ENCODE data around the gene KY.

DNA sequence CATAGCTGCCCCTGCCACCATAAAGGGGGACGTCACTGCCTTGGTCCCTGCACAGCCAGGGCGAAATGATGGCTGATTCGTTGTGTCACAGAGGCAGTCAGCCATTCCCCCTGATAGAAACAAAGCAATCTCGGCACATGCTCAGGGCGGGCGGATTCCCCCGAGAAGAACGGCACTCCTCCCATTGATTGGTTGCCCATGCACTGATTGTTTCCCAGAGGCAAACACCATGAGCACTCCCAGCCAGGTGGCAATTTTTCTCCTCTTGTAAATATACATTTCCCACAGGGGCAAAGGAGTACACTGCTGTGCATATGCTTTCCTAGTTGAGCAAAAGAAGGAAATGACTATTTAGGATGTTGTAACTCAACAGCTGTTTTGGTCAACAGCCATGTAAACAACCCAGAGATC, 56.5 kb downstream of the KY start:
- TF ChIP-seq POLR2A (IDR thresholded peaks at IDR 0.05) (no peak), CTCF (IDR thresholded peaks at IDR 0.05 in 4 of 5, conservative IDR thresholded peaks at IDR 0.05 in 1 of 5) (no peak)

All from gastrocnemius medialis (tissue), 4 donors.